ENCODE results near the gene GMPS.

- TF ChIP-seq CTCF (conservative IDR thresholded peaks at IDR 0.05; ENCODE audit: low read depth, low read length) (no peak), EZH2 (IDR thresholded peaks at IDR 0.05; ENCODE audit: borderline replicate concordance, low read depth, low read length, poor library complexity, severe bottlenecking) (no peak)
Measured at GRCh38 chr3:155895379-155895900, 25.0 kb downstream of the GMPS start.
